ENCODE data around the gene FMN2. TPM values are rescaled to one million over a fixed set of nuclear protein-coding genes. Genes with fewer than 3 reads are reported as not detected.

The FMN2 gene
- total and polyA plus RNA-seq, 9 donors: 0.60 to 10.1 (median 2.5) TPM

DNA sequence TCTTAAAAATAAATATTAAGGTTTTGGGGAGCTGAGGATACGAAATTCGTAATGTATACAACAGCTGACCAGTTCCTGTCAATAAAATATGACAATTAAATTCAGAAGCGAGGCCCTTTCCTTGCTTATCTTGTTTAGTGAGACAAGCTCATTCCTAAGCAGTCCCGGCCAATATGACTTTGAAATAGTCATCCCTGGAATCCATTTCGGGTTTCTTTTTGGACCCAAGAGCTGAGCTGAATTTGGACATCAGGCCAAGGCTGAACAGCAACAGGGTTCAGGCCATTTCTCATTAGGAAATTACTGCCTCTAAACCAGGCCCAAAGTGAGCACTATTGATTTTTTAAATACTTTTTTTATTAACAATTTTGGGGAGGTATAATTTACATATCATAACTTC is 17.3 kb upstream of the FMN2 start:
- 40 to 59% (median 52%) methylated on average over 5 of the region's 5 CpGs for WGBS, 3 donors
- TF ChIP-seq POLR2A (IDR thresholded peaks at IDR 0.05) (no peak), CTCF (IDR thresholded peaks at IDR 0.05) (no peak), EP300 (IDR thresholded peaks at IDR 0.05) (no peak)
- Histone ChIP-seq H3K4me1 (ENCODE audit: insufficient read depth) (no peaks in the 10 kb centered on the region), H3K9me3 (no peaks in the 10 kb centered on the region), H3K36me3 (no peaks in the 10 kb centered on the region), H3K4me3 (no peak overlapping the region), H3K27me3 (no peaks in the 10 kb centered on the region), H3K27ac (no peak overlapping the region)
- DNase-seq: no peak
- intact Hi-C loops (cut with DNase I): no loop called here

DNA sequence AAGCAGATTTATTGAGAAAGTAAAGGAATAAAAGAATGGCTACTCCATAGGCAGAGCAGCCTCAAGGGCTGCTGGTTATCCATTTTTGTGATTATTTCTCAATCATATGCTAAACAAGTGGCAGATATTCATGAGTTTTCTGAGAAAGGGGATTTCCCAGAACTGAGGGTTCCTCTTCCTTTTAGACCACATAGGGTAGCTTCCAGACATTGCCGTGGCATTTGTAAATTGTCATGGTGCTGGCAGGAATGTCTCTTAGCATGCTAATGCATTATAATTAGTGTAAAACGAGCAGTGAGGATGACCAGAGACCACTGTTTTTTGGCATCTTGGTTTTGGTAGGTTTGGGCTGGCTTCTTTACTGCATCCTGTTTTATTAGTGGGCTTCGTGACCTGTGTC is 16.8 kb upstream of the FMN2 start:
- Histone ChIP-seq H3K36me3 (no peaks in the 10 kb centered on the region), H3K4me1 (ENCODE audit: insufficient read depth) (no peaks in the 10 kb centered on the region), H3K9me3 (no peaks in the 10 kb centered on the region), H3K4me3 (no peak overlapping the region), H3K27me3 (no peaks in the 10 kb centered on the region), H3K27ac (no peak overlapping the region)
- intact Hi-C loops (cut with DNase I): no loop called here
- 77 to 78% (median 78%) methylated on average over 3 of the region's 3 CpGs for WGBS, 3 donors
- DNase-seq: no peak
- TF ChIP-seq POLR2A (IDR thresholded peaks at IDR 0.05) (no peak), CTCF (IDR thresholded peaks at IDR 0.05) (no peak), EP300 (IDR thresholded peaks at IDR 0.05) (no peak)

DNA sequence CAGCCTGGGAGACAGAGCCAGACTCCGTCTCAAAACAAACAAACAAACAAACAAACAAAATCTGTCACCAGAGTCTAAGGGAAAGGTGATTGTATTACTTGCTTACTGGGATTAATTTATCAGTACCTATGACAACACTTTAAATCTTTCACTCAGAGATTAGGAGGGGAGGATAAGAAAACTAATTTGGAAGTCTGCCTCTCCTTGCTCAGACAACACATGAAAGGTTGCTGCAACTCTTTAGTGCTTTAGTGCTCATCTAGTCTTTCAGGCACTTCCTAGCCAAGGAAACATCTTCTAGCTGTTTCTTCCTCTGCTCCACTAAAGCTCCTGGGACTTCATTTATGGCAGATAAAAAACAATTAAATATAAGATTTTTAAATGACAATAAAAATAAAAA is 7.3 kb upstream of the FMN2 start:
- 48 to 74% (median 69%) methylated on average over 1 of the region's 1 CpG for WGBS, 3 donors
- TF ChIP-seq CTCF (IDR thresholded peaks at IDR 0.05) (no peak), EP300 (IDR thresholded peaks at IDR 0.05) (no peak), POLR2A (IDR thresholded peaks at IDR 0.05) (no peak)

GRCh38 chr1:240084749-240085148 is 6.9 kb upstream of the FMN2 start:
- TF ChIP-seq EP300 (IDR thresholded peaks at IDR 0.05): no peak
- no peak for TF ChIP-seq POLR2A (IDR thresholded peaks at IDR 0.05)
- TF ChIP-seq CTCF (IDR thresholded peaks at IDR 0.05): no peak

More for the DNA sequence above, 7.3 kb upstream of the FMN2 start:
- no peaks in the 10 kb centered on the region for H3K9me3 ChIP-seq
- H3K27ac ChIP-seq: no peak overlapping the region
- no peaks in the 10 kb centered on the region for H3K36me3 ChIP-seq
- H3K4me1 ChIP-seq (ENCODE audit: insufficient read depth): no peaks in the 10 kb centered on the region
- no peaks in the 10 kb centered on the region for H3K27me3 ChIP-seq
- intact Hi-C loops (cut with DNase I): no loop called here
- H3K4me3 ChIP-seq: no peak overlapping the region
- DNase-seq: no peak

GRCh38 chr1:240086726-240087125 is 5.0 kb upstream of the FMN2 start:
- no peaks in the 10 kb centered on the region for H3K4me1 ChIP-seq (ENCODE audit: insufficient read depth)
- 83 to 95% (median 89%) methylated on average over 1 of the region's 1 CpG for WGBS, 3 donors
- no peak overlapping the region for H3K4me3 ChIP-seq
- intact Hi-C loops (cut with DNase I): no loop called here
- H3K36me3 ChIP-seq: no peaks in the 10 kb centered on the region
- no peak overlapping the region for H3K27ac ChIP-seq
- TF ChIP-seq CTCF (IDR thresholded peaks at IDR 0.05) (no peak), POLR2A (IDR thresholded peaks at IDR 0.05) (no peak), EP300 (IDR thresholded peaks at IDR 0.05) (no peak)
- H3K9me3 ChIP-seq: no peaks in the 10 kb centered on the region
- no peaks in the 10 kb centered on the region for H3K27me3 ChIP-seq
- DNase-seq: no peak

More at GRCh38 chr1:240084749-240085148, 6.9 kb upstream of the FMN2 start:
- intact Hi-C loops (cut with DNase I): no loop called here
- Histone ChIP-seq H3K4me3 (no peak overlapping the region), H3K4me1 (ENCODE audit: insufficient read depth) (no peaks in the 10 kb centered on the region), H3K9me3 (no peaks in the 10 kb centered on the region), H3K36me3 (no peaks in the 10 kb centered on the region), H3K27ac (no peak overlapping the region), H3K27me3 (no peaks in the 10 kb centered on the region)
- 61 to 63% (median 63%) methylated on average over 8 of the region's 8 CpGs for WGBS, 3 donors
- DNase-seq: no peak
